GM19372 (cell line): ENCODE results near the gene SYK.

Experiments used
- ATAC-seq: cut with Tn5 transposase; IDR thresholded peaks from one replicate; pipeline ENCODE4 v1.9.1; 2021; ENCODE audit warnings: mild to moderate bottlenecking, low read depth, moderate library complexity; ENCODE audit not compliant: unreplicated experiment

SYK gene

DNA sequence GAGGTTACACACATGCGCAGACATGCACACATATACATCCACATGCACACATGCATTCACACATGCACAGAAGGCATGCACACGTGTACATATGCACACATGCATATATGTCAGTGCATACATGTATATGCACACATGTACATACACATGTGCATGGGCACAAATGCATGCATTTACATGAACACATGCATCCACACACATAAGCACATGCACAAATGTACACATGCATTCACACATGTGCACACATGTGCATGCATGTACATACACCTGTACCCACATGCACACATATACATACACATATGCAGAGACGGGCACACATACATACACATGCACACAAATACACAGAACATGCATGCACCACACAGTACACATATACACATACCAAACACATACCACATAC lies 97.7 kb downstream of the SYK start:
- no peak for ATAC-seq

GRCh38 chr9:90900130-90900529 lies 98.5 kb downstream of the SYK start:
- no peak for ATAC-seq

GRCh38 chr9:90901933-90902332 lies 100.3 kb downstream of the SYK start:
- no peak for ATAC-seq

DNA sequence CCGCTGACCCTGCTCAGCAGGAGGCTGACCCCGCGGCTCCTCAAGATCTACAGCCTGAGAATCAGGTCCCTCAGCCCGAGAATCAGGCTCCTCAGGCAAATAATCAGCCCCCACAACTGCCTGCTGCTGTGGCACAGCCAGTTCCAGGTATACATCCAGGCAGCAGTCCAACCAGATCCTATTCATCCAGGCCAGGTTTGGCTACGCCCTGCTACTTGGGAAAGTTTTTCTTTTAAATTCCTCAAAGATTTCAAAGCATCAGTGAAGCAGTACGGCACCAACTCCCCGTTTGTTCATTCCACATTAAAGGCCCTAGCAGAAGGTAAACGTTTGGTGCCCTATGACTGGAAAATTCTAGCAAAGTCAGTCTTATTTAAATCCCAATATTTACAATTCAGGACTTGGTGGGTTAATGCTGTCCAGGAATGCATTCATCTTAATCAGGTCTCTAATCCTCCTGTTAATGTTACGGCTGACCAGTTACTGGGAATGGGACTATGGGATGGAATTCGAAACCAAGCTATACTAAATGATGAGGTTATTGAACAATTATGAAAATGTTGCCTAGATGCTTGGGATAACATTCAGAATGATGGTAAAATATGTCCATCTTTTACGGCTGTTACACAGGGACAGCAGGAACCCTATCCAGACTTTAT lies 102.3 kb downstream of the SYK start:
- no peak for ATAC-seq

- ATAC-seq = no peak
Observed at GRCh38 chr9:90904706-90905478, 103.3 kb downstream of the SYK start.

- ATAC-seq = no peak
Observed at GRCh38 chr9:90905822-90906221, 104.2 kb downstream of the SYK start.

DNA sequence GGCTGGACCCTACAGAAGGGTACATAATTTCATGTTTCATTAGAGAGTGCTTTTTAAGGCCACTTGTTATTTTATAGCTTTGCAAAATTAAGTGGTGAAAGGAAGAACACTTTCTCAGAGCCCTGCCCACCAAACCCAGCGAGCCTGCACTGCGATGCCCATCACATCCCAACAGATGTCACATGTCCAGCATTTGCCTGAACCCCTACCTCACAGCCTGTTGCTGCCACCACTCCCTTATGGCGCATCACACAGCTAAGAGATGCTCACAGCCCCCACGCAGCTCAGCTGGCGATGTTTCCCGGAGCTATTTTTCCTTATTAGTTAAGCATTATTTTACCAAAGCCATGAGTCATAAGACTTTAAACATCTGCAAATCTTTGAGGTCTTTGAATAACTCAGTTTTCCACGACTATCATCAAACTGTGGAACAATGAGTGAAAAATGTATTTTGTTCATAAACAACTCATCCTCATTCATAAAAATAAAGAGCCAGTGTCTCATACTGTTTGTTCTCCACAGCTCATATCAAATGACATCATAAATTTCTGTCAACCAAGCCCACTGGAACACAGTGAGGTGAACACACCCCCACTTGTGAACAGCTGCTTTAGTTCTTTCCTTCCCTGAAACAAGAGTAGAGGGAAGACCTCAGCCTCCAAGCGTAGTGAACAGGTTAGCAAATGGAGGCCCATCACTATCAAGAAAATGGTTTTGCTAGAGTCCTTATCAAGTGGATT lies 104.9 kb downstream of the SYK start:
- no peak for ATAC-seq

DNA sequence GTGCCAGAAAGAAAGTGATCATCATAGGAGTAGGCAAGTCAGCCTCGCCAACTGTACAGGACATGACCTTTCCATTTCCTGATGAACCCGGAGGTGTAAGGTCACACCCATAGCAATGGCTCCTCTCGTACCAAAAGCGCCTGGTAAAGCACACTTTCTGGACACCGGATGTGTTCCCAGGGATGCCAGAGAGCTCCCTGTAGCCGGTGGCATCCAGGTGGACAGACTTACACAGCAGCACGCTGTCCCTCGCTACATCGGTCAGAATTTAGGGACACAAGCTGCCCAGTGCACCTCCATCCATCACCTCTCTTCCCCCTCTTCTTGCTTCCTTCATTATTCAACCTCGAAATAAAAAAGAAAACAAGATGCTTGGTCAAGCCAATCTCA lies 105.4 kb downstream of the SYK start:
- ATAC-seq = no peak

- ATAC-seq = no peak
Observed at GRCh38 chr9:90907790-90908189, 106.2 kb downstream of the SYK start.

GRCh38 chr9:90909225-90909624 lies 107.6 kb downstream of the SYK start:
- ATAC-seq = no peak

DNA sequence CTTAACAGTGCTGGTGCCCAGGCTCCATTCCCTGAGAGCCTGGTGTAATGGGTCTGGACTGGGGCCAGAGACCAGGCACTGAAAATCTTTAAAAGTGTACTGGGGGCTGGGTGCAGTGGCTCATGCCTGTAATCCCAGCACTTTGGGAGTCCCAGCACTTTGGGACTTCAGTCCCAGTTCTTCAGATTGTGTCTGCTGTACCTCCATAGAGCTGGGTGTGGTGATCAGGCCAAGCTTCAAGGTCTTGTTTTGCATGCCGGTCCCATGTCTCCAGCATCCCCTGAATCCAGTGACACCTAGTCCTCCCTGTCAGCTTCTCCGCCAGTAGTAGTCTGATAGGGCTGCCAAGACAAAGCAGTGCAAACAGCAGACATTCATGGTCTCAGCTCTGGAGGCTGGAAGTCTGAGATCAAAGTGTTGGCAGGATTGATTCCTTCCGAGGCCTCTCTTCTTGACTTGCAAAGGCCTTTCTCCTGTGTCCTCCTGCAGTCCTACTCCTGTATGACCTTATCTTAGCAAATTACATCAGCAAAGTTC lies 108.2 kb downstream of the SYK start:
- ATAC-seq = no peak

DNA sequence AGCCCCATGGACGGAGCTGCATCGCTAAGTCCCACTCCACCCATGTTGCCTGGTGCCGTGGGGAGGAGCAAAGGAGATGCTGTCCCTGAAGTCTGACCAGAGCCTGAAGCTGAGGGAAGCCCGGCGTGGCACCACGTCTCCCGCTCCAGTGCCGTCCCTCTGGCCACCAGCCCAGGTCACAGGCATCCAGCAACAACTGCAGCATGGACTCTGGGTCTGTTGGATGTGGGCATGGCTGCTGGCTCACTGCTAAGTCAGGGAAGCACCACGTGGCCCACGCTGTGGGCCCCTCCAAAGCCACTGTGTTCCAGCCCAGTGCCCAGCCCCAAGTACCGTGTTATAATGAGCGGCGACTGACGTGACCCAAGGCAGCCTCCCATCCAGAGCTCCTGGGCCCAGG lies 112.6 kb downstream of the SYK start:
- no peak for ATAC-seq

DNA sequence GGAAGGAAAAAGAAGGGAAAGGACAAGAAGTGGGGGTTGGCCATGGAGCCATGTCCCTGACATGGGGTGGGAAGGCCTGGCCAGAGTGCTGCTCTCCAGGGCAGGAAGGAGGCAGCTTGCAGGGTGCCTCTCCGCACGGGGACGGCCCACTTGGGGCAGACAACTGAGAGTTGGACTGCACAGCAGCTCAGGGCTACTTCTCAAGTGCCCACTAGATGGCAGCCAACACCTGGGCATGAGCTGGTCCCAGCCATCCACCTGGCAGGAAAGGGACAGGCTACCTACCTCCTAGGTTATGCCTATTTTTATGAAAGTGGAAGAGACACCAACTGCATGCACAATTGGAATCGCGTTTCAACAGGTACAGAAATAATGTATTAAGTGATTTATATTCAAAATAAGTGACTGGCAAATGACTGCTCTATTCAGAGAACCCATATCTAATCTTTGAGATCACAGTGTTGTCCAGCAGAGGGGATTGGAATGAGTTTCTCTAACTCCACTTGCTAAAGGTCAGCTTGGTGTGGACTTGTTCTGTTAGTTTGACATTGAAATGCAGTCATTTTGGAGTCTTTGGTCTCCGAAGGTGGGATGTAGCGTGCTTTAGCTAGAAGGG lies 113.4 kb downstream of the SYK start:
- ATAC-seq = peak; percentile 81

- no peak for ATAC-seq
Observed at GRCh38 chr9:90915693-90916092, 114.1 kb downstream of the SYK start.

GRCh38 chr9:90916147-90916734 lies 114.6 kb downstream of the SYK start:
- no peak for ATAC-seq

GRCh38 chr9:90919883-90920282 lies 118.3 kb downstream of the SYK start:
- ATAC-seq = no peak

DNA sequence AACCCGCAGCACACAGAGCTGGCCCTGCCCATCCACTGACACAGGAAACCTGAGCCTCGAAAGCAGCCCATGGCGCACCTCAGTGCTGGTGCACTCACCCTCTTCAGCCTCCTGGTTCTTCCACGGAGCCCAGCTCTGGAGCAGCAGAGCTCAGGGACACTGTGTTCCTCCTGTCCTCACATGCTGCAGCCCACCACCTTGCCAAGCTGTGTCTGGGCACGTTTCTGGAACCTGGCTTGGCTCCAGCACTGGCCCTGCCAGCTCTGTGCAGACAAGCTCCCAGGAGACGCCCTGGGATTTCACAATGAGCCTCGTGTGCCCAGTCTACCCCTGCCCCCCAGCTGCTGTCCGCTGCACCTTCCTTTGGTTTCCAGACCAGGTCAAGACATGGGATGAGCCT lies 119.5 kb downstream of the SYK start:
- ATAC-seq = no peak

GRCh38 chr9:90921969-90922368 lies 120.3 kb downstream of the SYK start:
- no peak for ATAC-seq

GRCh38 chr9:90925581-90926257 lies 124.1 kb downstream of the SYK start:
- ATAC-seq = no peak

DNA sequence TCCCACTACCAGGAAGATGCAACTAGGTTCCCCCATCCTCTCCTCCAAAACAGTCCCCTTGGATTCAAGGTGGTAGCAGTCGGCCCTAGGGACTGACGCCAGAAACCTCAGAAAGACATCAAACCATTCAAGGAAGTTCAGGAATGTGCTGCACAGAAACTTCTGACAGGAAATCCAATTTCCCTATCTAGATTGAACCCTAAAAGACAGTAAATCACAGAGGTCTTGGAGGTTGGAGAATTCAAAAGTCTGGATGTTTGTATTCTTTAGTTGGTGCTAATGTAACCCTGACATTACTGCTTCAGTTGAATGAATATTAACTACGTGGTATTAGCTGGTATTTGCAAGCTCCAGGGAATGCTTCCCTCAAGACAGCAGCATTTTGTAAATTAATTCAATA lies 125.3 kb downstream of the SYK start:
- no peak for ATAC-seq
